Measurements from ENCODE around the gene NYAP2.

Gene NYAP2

DNA sequence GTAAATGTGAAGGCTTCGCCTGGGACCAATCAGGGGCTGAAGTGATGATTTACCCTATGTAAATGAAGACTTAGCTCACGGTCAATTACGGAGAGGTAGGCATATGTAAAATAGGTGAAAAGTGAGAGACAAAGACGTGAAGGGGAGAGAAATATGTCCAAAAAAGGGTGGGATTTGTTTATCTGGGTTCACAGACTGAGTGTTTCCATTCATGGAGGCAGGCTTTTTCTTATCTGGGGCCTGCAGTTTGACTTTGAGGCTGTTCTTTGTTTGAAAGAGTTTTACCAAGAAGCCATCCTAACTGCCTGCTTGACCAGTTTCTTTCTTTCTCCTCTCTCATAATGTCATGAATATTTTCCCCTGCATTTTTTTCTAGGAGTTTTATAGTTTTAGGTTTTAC is 202.7 kb downstream of the NYAP2 start:
- CTCF ChIA-PET: no interaction called here
- H3K4me3 ChIP-seq (ENCODE audit: low read depth, low read length): no peak overlapping the region
- POLR2A ChIA-PET: no interaction called here
- TF ChIP-seq CTCF (IDR thresholded peaks at IDR 0.05; ENCODE audit: insufficient read depth, low read length, missing control alignments): no peak
- no peak for DNase-seq (ENCODE audit: low read depth, low spot score)

- no peak for DNase-seq (ENCODE audit: low read depth, low spot score)
- ChIA-PET CTCF (no interaction called here), POLR2A (no interaction called here)
- H3K4me3 ChIP-seq (ENCODE audit: low read depth, low read length): no peak overlapping the region
- TF ChIP-seq CTCF (IDR thresholded peaks at IDR 0.05; ENCODE audit: insufficient read depth, low read length, missing control alignments): no peak
Measured at GRCh38 chr2:225608136-225608535, 208.6 kb downstream of the NYAP2 start.

GRCh38 chr2:225612636-225613035 is 213.1 kb downstream of the NYAP2 start:
- POLR2A ChIA-PET: no interaction called here
- CTCF ChIA-PET: no interaction called here
- no peak overlapping the region for H3K4me3 ChIP-seq (ENCODE audit: low read depth, low read length)
- no peak for TF ChIP-seq CTCF (IDR thresholded peaks at IDR 0.05; ENCODE audit: insufficient read depth, low read length, missing control alignments)
- DNase-seq (ENCODE audit: low read depth, low spot score): no peak

DNA sequence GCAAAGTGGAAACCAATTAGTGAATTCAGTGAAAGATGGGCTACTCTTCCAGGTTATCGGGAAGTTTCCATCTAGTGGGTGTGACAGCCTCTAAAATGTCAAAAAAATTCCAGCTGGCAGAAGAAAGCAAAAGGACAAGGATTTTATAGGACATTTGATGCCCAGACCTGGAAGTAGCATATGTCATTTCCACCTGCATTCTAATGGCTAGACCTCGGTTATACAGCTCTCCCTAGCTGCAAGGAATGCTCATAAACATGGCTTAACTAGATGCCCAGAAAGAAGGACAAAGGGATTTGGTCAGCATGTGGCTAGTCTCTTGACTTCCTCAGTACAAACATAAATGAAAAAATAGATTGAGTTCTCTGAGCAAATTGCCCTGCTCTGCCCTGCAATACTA is 215.4 kb downstream of the NYAP2 start:
- CTCF ChIA-PET: no interaction called here
- no peak for TF ChIP-seq CTCF (IDR thresholded peaks at IDR 0.05; ENCODE audit: insufficient read depth, low read length, missing control alignments)
- H3K4me3 ChIP-seq (ENCODE audit: low read depth, low read length): no peak overlapping the region
- no peak for DNase-seq (ENCODE audit: low read depth, low spot score)
- POLR2A ChIA-PET: no interaction called here

GRCh38 chr2:225615514-225615913 is 216.0 kb downstream of the NYAP2 start:
- no peak for TF ChIP-seq CTCF (IDR thresholded peaks at IDR 0.05; ENCODE audit: insufficient read depth, low read length, missing control alignments)
- DNase-seq (ENCODE audit: low read depth, low spot score): no peak
- H3K4me3 ChIP-seq (ENCODE audit: low read depth, low read length): no peak overlapping the region
- POLR2A ChIA-PET: no interaction called here
- CTCF ChIA-PET: no interaction called here

DNA sequence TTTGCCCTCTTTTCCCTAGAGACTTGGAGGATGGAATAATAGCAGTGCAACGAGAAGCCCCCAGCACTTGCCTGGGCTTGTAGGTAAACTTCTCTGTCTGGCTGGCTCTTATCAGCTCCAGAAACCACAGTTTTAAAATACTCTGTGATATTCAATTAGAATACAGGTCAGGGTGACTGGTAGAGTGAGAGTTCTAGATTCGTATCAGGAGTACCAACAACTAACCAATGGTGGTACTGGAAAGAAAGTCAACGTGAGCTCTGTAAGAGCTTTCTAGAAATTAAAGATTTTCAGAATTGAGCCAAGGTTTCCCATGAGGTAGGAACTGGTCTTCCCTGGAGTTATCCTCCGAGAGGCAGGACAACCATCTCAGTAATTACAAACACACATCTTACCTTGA is 216.9 kb downstream of the NYAP2 start:
- TF ChIP-seq CTCF (IDR thresholded peaks at IDR 0.05; ENCODE audit: insufficient read depth, low read length, missing control alignments): no peak
- ChIA-PET POLR2A (no interaction called here), CTCF (no interaction called here)
- DNase-seq (ENCODE audit: low read depth, low spot score): no peak
- H3K4me3 ChIP-seq (ENCODE audit: low read depth, low read length): no peak overlapping the region
